Gastroesophageal sphincter (tissue), 3 donors: ENCODE results near the gene USP31.

Experiments
- CTCF ChIP-seq, 4 experiments: fragments of 200-600 bp in 2 of 4; fragments of 450-650 bp in 2 of 4; sonication (generic) in 1 of 4; IDR thresholded peaks; one replicate each; pipeline ENCODE4 v1.5.1; 2017 to 2019; ENCODE audit warnings: antibody characterized with exemption in 4 of 4, mild to moderate bottlenecking in 2 of 4, moderate library complexity in 2 of 4
- EP300 ChIP-seq: sonication (generic); formaldehyde crosslinking; IDR thresholded peaks from one replicate; pipeline ENCODE4 v1.6.1; 2017; ENCODE audit warnings: antibody characterized with exemption, mild to moderate bottlenecking
- POLR2A ChIP-seq, 2 donors: fragments of 450-650 bp; IDR thresholded peaks; one replicate each; pipeline ENCODE4 v1.6.1; 2017; ENCODE audit warnings: antibody characterized with exemption in 2 of 2, mild to moderate bottlenecking in 2 of 2, moderate library complexity in 1 of 2
- POLR2AphosphoS5 ChIP-seq: sonication (generic); formaldehyde crosslinking; IDR thresholded peaks from one replicate; pipeline ENCODE4 v1.6.1; 2017; ENCODE audit warnings: antibody characterized with exemption

GRCh38 chr16:23025692-23026307 is 123.5 kb downstream of the USP31 start:
- TF ChIP-seq EP300 (no peak), CTCF (IDR thresholded peaks at IDR 0.05) (no peak), POLR2A (IDR thresholded peaks at IDR 0.05) (no peak), POLR2AphosphoS5 (no peak)
